H1 (cell line): Measurements from ENCODE around the gene VGF. TPM values are rescaled to one million over a fixed set of nuclear protein-coding genes. Genes with fewer than 3 reads are reported as not detected.
A peak's percentile ranks its signal among the peaks of the same experiment; 100 is the strongest.

Experiments used
- ASH2L ChIP-seq: fragments of 200-600, 300-600 bp; sonication (generic); IDR thresholded peaks from one replicate; pipeline ENCODE4 v1.7.1; 2017; ENCODE audit warnings: low read length
- BCL11A ChIP-seq, 2 experiments: IDR thresholded peaks; one replicate each; pipeline ENCODE4 v1.6.1; 2011; ENCODE audit warnings: low read depth in 2 of 2, low read length in 2 of 2, mild to moderate bottlenecking in 2 of 2
- CTBP2 ChIP-seq: IDR thresholded peaks from 2 replicates; pipeline ENCODE4 v1.7.0; 2011; ENCODE audit warnings: borderline replicate concordance, mild to moderate bottlenecking, moderate library complexity, mixed read lengths, low read length; ENCODE audit not compliant: insufficient read depth, insufficient read length
- EGR1 ChIP-seq: IDR thresholded peaks from 2 replicates; pipeline ENCODE4 v1.6.1; 2011; ENCODE audit warnings: low read depth, low read length, borderline replicate concordance
- HDAC2 ChIP-seq, 2 experiments: fragments of 300-600 bp in 1 of 2; sonication (generic) in 1 of 2; IDR thresholded peaks; 2 replicates each; pipeline ENCODE4 v1.6.1; 2011 to 2012; ENCODE audit warnings: low read depth in 2 of 2, low read length in 2 of 2, mild to moderate bottlenecking in 2 of 2, moderate library complexity in 2 of 2, borderline replicate concordance in 1 of 2, inconsistent platforms in 1 of 2
- KDM1A ChIP-seq: fragments of 200-600, 300-600 bp; sonication (generic); IDR thresholded peaks from 2 replicates; pipeline ENCODE4 v1.7.1; 2016; ENCODE audit warnings: mild to moderate bottlenecking, low read length, borderline replicate concordance
- KDM4A ChIP-seq: IDR thresholded peaks from one replicate; pipeline ENCODE4 v1.7.1; 2012; ENCODE audit warnings: low read depth, mild to moderate bottlenecking, moderate library complexity, low read length, inconsistent platforms; ENCODE audit not compliant: severe bottlenecking
- KDM5A ChIP-seq: fragments of 200-600 bp; IDR thresholded peaks from 2 replicates; pipeline ENCODE4 v1.7.1; 2012; ENCODE audit warnings: mild to moderate bottlenecking, low read length, inconsistent platforms, mixed read lengths
- MAFK ChIP-seq: IDR thresholded peaks from 2 replicates; pipeline ENCODE4 v1.6.1; 2012; ENCODE audit warnings: low read depth, mild to moderate bottlenecking, improper control_type of control experiment, low read length
- PHF8 ChIP-seq: fragments of 200-600 bp; sonication (generic); conservative IDR thresholded peaks from 2 replicates; pipeline ENCODE4 v1.7.1; 2012; ENCODE audit warnings: low read depth, mild to moderate bottlenecking, inconsistent platforms, low read length, moderate library complexity
- POLR2A ChIP-seq, 2 experiments: IDR thresholded peaks; 1 replicate in 1 of 2; 2 replicates in 1 of 2; pipeline ENCODE4 v1.6.1; 2011; ENCODE audit warnings: low read depth in 2 of 2, low read length in 2 of 2, mild to moderate bottlenecking in 2 of 2; ENCODE audit errors: control extremely low read depth in 1 of 2
- POU5F1 ChIP-seq: IDR thresholded peaks from 2 replicates; pipeline ENCODE4 v1.6.1; 2011; ENCODE audit warnings: low read depth, mild to moderate bottlenecking, low read length, moderate library complexity
- SIX5 ChIP-seq: IDR thresholded peaks from 2 replicates; pipeline ENCODE4 v1.6.1; 2011; ENCODE audit warnings: mild to moderate bottlenecking, low read depth, low read length
- SP1 ChIP-seq: IDR thresholded peaks from 2 replicates; pipeline ENCODE4 v1.6.1; 2011; ENCODE audit warnings: low read depth, low read length
- SUZ12 ChIP-seq: fragments of 200-600 bp; sonication (generic); IDR thresholded peaks from 2 replicates; pipeline ENCODE4 v1.6.1; 2012; ENCODE audit warnings: mild to moderate bottlenecking, inconsistent platforms, low read length, moderate library complexity, mixed read lengths
- TAF1 ChIP-seq: IDR thresholded peaks from 2 replicates; pipeline ENCODE4 v1.6.1; 2011; ENCODE audit warnings: mild to moderate bottlenecking, low read depth, low read length
- TBP ChIP-seq: IDR thresholded peaks from 2 replicates; pipeline ENCODE4 v1.6.1; 2011; ENCODE audit warnings: low read depth, low read length, improper control_type of control experiment
- TCF12 ChIP-seq: IDR thresholded peaks from 2 replicates; pipeline ENCODE4 v1.6.1; 2011; ENCODE audit warnings: low read depth, mild to moderate bottlenecking, low read length
- USF2 ChIP-seq: IDR thresholded peaks from 2 replicates; pipeline ENCODE4 v1.6.1; 2011; ENCODE audit warnings: low read length, improper control_type of control experiment
- polyA plus RNA-seq, 7 experiments: library from polyadenylated mRNA; depleted of rRNA in 3 of 7; stranded (reverse) in 5 of 7; unstranded in 2 of 7; fragments of >200 nt in 5 of 7; fragments of 200-250 nt in 2 of 7; gene quantifications; 1 replicate in 5 of 7; 2 replicates in 1 of 7; 4 replicates in 1 of 7; pipeline versions ENCODE4 v1.2.1 to v1.2.3, GENCODE V29; 2011 to 2013; ENCODE audit warnings: missing spikeins in 2 of 7, mixed read lengths in 2 of 7
- total RNA-seq: library from RNA; stranded (reverse); fragmentation: NEBNext Ultra II Directional; extraction: Animal tissue kit (Norgen Biotek cat#: 25700); gene quantifications from 2 replicates; pipeline ENCODE4 v1.2.1, GENCODE V29; 2021

The VGF gene
- total and polyA plus RNA-seq, 2 of the 8 experiments (the other 6 are each of a cell fraction or from before 2014, with no cell fraction given): 1.6 to 7.0 TPM

- peak; percentile 71 for TF ChIP-seq KDM4A
- no peak for TF ChIP-seq TBP
- TF ChIP-seq POU5F1: no peak
- peak; percentile 59 for TF ChIP-seq ASH2L
- no peak for TF ChIP-seq KDM1A
- TF ChIP-seq MAFK: no peak
- TF ChIP-seq USF2: no peak
- TF ChIP-seq TAF1: no peak
- TF ChIP-seq PHF8: no peak
- TF ChIP-seq CTBP2: no peak
- TF ChIP-seq SUZ12: no peak; the same call in 1 of the 2 replicates
- TF ChIP-seq SP1: no peak
- no peak for TF ChIP-seq EGR1
- no peak for TF ChIP-seq KDM5A
- TF ChIP-seq BCL11A (IDR thresholded peaks at IDR 0.05; ENCODE audit: low read depth in 2 of 2, low read length in 2 of 2): no peak
- TF ChIP-seq SIX5: no peak
- no peak; a peak in 1 of 3 replicates for TF ChIP-seq POLR2A (IDR thresholded peaks at IDR 0.05; ENCODE audit: control extremely low read depth in 1 of 2, low read depth in 2 of 2, low read length in 2 of 2)
- no peak for TF ChIP-seq HDAC2 (IDR thresholded peaks at IDR 0.05; ENCODE audit: borderline replicate concordance in 1 of 2, low read depth in 2 of 2, low read length in 2 of 2)
- no peak for TF ChIP-seq TCF12
Measured at GRCh38 chr7:101163279-101164070, 1.9 kb downstream of the VGF start (continued).
